SW 1271 (cell line): Measurements from ENCODE around the gene RAX2.
"Not testable (repeated sequence)": the region's sequence is repeated elsewhere in the genome, so short reads cannot be mapped to it uniquely, and the experiment has no call there.

ENCODE experiments used
- DNase-seq, 2 experiments: peaks; one replicate each; lab custom pipeline; 2025; lab: John Stamatoyannopoulos, UW

Gene RAX2

DNA sequence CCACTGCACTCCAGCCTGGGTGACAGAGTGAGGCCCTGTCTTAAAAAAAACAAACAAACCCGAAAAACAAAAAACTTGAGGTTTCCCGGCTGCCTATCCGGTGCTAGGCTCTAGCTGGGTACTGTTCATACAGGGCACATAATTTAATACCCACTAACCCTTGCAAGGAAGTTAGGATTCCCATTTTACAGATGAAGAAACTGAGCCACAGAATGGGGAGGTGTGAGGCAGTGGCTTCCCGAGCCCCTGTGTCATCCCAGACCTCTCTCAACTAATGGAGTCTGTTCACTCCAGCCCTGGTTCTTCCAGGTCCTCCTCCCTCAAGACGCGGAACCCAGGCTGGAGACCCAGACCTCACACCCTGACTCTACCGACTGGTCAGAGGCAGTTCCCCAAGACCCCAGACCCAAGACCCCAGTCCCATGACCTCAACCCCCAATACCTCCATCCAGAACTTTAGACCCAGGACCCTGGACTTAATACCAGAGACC, 11.1 kb downstream of the RAX2 start:
- no peak for DNase-seq

- DNase-seq, result no peak
Measured at GRCh38 chr19:3759482-3760254, 12.4 kb downstream of the RAX2 start.

DNA sequence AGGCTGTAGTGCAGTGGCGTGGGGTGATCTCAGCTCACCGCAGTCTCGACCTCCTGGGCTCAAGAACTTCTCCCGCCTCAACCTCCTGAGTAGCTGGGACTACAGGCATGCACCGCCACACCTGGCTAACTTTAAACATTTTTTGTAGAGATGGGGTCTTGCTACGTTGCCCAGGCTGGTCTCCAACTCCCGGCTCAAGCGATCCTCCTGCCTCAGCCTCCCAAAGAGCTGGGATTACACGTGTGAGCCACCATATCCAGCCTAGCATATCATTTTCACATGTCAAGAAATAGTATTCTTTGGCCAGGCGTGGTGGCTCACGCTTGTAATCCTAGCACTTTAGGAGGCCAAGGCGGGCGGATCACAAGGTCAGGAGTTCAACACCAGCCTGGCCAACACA, 13.7 kb downstream of the RAX2 start:
- not testable (repeated sequence) for DNase-seq

- DNase-seq, result not testable (repeated sequence)
Measured at GRCh38 chr19:3757705-3758104, 14.3 kb downstream of the RAX2 start.

- no peak for DNase-seq
Measured at GRCh38 chr19:3753631-3754410, 18.2 kb downstream of the RAX2 start.

DNA sequence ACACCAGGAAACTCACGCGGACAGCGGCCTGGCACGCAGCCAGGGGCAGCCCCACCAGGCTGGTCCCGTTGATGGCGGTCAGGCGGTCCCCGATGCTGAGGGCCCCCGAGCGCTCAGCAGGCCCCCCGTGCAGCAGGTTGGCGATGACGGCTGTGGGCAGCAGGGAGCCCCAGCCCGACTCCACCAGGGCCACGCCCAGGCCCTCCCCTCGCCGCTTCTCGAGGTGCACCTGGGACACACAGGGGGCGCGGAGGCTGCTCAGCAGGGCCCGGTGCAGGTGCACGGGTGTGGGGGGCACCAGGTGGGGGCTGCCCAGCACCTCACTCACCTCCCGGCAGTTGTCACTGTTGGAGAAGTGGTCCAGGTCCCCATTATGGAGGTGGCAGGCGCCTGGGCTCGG, 19.5 kb downstream of the RAX2 start:
- DNase-seq, result no peak

DNA sequence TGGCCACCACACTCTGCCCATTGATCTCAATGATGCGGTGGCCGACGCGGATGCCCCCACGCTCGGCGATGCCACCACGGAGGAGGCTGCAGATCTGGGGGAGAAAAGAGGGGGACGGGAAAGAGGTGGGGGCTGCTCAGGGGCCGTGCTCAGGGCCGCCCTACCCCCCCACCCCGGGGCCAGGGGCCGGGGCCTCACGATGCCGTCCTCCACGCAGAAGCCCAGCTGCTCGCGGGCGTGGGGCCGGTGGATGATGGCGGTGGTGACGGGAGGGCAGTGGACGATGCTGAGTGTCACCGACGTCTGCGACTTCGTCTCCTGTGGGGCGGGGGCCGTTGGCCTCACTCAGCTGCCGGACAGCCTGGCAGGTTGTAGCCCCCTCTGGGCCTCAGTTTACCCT, 20.8 kb downstream of the RAX2 start:
- no peak for DNase-seq

DNA sequence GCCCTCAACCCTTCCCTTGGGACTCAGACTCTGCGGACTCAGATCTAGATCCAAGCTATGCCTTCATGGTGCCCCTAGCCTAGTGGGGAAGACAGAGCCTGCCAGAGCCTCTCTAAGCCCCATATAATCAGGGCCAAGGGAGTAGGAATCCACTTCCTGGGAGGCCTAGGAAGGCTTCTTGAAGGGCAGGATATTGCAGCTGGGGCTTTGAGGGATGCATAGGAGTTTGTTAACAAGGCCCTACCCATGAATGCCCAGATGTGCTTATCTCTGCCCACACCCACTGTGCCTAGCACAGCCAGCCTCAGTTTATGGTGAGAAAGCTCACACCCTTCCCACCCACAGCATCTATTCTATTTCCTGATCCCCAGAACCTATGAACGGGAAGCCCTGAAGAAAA, 21.8 kb downstream of the RAX2 start:
- DNase-seq, result no peak

GRCh38 chr19:3748965-3749364, 23.1 kb downstream of the RAX2 start:
- DNase-seq, result no peak

DNA sequence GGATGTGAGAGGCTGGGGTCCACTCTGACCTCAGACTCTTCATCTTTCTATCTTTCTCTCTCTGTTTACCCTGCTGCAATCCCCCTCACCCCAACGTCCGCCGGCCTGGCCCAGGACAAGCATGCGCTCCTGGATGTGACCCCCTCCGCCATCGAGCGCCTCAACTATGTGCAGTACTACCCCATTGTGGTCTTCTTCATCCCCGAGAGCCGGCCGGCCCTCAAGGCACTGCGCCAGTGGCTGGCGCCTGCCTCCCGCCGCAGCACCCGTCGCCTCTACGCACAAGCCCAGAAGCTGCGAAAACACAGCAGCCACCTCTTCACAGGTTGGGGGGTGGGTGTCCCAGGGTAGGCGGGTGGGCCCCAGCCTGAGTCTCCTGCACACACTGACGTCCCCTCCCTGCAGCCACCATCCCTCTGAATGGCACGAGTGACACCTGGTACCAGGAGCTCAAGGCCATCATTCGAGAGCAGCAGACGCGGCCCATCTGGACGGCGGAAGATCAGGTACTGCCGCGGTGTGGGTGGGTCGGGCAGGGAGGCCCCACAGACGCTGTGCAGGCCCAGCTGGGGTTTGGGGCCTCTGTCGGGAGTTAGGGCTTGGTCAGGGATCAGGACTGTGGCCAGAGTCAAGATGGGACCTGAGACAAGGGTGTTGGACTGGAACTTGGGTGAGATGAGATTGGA, 25.5 kb downstream of the RAX2 start:
- DNase-seq, result no peak

DNA sequence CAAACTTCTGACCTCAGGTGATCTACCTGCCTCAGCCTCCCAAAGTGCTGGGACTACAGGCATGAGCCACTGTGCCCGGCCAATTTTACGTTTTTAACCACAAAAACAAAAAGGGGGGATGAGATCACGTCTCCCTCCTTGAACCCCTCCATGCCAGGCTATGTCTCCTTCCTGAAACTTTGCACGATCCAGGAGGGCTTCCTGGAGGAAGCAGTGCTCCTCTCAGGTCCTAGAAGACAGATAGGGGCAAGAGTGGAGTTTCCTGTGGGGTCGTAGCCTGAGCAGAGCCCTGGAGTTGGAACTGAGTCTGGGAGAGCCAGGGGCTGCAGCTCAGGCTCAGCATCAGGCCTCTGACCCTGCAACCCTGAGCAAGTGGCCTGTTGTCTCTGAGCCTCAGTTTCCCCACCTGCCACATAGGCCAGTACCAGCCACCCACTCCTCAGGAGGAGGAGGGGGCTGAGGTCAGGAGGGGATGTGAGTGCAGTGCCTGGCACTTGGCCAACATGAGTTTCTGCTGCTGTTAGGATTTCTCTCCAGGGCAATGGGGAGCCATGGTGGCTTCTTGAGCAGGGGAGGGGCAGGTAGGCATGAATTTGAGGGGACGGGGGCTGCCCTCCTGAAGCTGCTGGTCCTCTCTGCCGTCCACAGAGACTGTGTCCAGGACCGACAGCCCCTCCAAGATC, 26.5 kb downstream of the RAX2 start:
- DNase-seq, result no peak

- DNase-seq, result peak in 1 of 2 experiments; percentile 24
Measured at GRCh38 chr19:3743486-3743885, 28.5 kb downstream of the RAX2 start.

GRCh38 chr19:3740431-3740830, 31.6 kb downstream of the RAX2 start:
- no peak for DNase-seq

DNA sequence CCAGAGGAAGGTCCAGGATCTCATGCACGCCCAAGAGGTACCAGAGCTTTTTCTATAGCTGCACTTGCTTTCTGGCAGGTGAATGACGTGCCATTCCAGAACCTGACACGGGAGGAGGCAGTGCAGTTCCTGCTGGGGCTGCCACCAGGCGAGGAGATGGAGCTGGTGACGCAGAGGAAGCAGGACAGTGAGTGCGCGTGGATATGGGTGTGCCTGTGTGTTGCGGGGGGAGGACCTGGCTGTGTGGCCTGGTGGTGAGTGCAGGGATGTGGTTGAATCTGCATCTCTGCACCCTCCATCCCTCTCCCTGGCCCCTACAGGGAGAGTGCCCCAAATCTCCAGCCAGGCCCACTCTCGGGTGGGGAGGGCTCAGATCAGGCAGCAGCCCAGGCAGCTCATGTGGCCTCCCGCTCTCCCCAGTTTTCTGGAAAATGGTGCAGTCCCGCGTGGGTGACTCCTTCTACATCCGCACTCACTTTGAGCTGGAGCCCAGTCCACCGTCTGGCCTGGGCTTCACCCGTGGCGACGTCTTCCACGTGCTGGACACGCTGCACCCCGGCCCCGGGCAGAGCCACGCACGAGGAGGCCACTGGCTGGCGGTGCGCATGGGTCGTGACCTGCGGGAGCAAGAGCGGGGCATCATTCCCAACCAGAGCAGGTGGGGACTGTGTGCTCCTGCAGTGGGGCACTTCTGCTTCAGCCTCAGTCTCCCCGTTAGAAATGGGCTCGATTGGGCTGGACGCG, 33.4 kb downstream of the RAX2 start:
- DNase-seq, result no peak

GRCh38 chr19:3737487-3738205, 34.4 kb downstream of the RAX2 start:
- no peak for DNase-seq

DNA sequence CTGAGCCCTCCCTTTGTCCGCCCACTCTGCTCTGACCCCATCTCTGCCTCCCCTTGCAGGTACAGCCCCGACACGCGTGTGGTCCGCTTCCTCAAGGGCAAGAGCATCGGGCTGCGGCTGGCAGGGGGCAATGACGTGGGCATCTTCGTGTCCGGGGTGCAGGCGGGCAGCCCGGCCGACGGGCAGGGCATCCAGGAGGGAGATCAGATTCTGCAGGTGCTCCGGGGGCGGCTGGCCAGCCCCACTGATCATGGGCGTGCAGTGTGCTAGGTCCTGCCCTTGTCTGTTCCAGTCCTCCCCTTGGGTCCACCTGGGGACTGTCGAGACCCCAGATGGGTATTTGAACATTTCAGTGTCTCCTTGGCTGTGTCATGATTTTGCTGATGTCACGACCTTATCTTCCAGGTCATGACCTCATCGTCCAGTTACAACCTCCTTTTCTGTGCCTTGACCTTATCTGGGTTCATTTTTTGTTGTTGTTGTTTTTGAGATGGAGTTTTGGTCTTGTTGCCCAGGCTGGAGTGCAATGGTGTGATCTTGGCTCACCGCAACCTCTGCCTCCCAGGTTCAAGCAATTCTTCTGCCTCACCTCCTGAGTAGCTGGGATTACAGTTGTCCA, 35.8 kb downstream of the RAX2 start:
- no peak for DNase-seq

DNA sequence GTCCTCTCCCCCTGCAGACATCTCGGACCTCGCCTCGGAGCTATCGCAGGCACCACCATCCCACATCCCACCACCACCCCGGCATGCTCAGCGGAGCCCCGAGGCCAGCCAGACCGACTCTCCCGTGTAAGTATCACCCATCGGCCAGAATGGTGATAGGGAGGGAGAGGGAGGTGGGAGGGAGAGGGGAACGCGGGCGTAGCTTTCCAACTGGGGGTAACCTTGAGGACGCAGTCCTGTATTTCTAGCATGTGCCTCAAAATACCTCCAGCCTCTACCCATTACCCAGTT, 37.8 kb downstream of the RAX2 start:
- DNase-seq, result no peak

DNA sequence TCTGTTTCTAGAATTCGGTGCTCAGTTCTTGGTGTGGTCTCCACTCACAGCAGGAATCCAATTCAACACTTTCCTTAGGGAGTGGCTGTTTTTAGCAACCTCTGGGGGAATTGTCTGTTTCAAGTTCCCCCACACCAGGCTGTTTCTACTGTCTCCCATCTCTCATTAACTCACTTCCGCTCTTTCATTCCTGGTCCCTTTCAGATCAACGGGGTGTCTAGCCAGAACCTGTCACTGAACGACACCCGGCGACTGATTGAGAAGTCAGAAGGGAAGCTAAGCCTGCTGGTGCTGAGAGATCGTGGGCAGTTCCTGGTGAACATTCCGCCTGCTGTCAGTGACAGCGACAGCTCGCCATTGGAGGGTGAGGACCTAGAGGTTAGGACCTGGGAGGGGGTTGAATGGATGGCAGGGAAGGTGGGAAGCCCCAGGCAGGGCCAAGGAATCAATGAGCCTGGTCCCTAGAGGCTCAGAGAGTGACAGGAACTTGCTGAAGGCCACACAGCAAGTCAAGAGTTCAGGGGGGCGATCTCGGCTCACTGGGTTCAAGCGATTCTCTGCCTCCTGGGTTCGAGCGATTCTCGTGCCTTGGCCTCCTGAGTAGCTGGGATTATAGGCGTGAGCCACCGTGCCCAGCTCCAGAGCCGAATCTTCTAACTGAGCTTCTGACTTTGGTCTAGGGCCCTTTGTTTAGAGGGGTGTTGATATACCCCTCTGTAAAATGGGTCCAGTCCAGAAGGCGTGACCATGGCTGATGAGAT, 38.3 kb downstream of the RAX2 start:
- no peak for DNase-seq

GRCh38 chr19:3732108-3732507, 39.9 kb downstream of the RAX2 start:
- DNase-seq, result no peak

GRCh38 chr19:3730457-3730958, 41.5 kb downstream of the RAX2 start:
- DNase-seq, result no peak
